T-helper 9 cell (primary cell): ENCODE measurements around the gene TCHH.
"Not testable (repeated sequence)": the region's sequence is repeated elsewhere in the genome, so short reads cannot be mapped to it uniquely, and the experiment has no call there.

Experiments used
- DNase-seq: peaks from one replicate; pipeline ENCODE4 v3.0.0-alpha.2; 2020

Gene TCHH

DNA sequence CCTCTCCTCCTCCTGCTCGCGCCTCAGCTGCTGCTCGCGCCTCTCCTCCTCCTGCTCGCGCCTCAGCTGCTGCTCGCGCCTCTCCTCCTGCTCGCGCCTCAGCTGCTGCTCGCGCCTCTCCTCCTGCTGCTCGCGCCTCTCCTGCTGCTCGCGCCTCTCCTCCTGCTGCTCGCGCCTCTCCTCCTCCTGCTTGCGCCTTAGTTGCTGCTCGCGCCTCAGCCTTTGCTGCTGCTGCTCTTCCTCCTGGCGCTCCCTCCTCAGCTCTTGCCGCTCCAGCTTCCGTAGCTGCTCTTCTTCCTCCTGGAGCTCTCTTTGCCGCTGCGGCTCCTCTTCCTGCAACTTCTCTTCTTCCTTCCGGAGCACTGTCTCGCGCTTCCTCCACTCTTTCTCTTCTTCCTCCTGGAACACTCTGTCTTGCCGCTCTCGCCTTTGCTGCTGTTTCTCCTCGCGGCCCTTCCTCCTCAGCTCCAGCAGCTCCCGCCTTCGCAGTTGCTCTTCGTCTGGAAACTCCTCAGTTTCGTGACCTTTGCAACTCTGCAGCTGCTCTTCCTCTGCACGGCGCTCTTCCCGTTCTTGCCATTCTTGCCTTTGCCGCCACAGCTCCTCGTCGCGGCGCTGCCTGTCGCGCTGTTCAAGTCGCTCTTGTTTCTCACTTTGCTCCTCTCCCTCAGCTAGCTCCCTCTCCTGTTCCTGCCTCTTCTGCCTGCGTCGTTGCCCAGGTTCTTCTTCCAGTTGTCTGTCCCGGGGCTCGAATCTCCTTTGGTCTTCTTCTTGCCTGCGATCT is 3.0 kb downstream of the TCHH start:
- no peak for DNase-seq

DNA sequence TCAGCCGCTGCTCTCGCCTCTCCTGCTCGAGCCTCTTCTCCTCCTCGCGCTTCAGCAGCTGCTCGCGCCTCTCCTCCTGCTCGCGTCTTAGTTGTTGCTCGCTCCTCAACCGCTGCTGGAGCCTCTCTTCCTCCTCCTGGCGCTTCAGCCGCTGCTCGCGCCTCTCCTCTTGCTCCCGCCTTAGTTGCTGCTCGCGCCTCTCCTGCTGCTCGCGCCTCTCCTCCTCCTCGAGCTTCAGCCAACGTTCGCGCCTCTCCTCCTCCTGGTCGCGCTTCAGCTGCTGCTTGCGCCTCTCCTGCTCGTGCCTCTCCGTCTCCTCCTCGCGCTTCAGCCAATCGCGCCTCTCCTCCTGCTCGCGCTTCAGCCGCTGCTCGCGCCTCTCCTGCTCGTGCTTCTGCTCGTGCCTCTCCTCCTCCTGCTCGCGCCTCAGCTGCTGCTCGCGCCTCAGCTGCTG is 3.7 kb downstream of the TCHH start:
- DNase-seq: no peak

DNA sequence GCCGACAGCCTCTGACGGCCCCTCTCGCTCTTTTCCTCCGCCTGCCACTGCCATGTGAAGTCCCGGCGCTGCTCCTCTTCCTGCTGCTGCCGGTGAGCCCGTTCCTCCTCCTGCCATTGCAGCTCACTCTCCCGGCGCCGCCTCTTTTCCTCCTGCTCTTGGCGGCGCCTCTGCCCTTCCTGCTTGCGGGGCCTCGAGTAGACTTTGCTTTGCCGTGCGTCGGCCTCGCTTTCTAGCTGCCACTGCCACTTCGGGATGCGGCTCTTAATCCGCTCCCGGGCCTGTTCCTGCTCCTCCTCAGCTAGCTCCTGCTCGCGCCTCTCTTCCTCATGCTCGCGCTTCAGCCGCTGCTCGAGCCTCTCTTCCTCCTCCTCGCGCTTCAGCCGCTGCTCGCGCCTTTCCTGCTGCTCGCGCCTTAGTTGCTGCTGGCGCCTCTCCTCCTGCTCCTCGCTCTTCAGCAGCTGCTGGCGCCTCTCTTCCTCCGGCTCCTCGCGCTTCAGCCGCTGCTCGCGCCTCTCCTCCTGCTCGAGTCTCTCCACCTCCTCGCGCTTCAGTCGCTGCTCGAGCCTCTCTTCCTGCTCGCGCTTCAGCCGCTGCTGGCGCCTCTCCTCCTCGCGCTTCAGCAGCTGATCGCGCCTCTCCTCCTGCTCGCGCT is 4.3 kb downstream of the TCHH start:
- DNase-seq: peak; percentile 4

DNA sequence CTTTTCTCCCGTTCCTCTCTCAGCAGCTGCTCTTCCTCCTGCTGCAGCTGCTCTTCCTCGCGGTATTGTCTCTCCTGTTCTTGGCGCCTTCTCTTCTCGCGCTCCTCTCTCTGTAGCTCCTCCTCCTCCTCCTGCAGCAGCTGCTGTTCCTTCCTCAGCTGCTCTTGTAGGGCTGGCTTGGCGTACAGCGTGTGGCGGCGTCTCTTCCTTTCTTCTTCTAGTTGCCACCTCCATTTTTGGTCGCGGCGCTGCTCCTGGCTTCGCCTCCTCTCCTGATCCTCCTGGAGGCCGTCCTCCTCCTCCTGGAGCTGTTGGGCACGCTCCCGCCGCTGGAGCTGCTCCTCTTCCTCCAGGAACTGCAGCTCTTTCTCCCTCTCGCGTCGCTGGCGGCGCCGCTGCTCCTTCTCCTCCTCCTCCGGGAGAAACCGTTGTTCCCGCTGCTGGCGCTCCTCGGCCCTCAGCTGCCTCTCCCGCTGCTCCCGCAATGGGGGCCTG is 4.8 kb downstream of the TCHH start:
- DNase-seq: no peak

DNA sequence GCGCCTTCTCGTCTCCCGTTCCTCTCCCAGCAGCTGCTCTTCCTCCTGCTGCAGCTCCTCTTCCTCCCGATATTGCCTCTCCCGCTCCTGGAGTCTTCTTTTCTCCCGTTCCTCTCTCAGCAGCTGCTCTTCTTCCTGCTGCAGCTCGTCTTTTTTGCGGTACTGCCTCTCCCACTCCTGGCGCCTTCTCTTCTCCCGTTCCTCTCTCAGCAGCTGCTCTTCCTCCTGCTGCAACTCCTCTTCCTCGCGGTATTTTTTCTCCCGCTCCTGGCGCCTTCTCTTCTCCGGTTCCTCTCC is 5.3 kb downstream of the TCHH start:
- no peak for DNase-seq

DNA sequence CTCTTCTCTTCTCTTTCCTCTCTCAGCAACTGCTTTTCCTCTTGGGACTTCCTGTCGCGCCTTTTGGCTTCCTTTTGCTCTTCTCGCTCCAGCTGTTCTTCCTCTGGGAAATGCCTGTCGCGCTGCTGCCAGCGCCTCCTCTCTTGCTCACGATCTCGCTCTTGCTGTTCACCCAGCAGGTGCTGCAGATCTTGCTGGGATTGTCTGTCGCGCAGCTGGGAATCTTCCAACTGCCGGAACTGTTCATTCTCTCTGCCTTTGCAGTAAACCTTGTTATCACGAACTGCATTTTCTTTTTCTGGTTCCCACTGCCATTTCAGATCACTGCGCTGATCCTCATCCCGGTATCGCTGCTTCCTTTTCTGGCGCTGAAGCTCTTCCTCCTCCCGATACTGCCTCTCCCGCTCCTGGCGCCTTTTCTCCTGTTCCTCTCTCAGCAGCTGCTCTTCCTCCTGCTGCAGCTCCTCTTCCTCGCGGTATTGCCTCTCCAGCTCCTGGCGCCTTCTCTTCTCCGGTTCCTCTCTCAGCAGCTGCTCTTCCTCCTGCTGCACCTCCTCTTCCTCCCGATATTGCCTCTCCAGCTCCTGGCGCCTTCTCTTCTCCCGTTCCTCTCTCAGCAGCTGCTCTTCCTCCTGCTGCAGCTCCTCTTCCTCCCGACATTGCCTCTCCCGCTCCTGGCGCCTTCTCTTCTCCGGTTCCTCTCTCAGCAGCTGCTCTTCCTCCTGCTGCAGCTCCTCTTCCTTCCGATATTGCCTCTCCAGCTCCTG is 5.8 kb downstream of the TCHH start:
- no peak for DNase-seq

DNA sequence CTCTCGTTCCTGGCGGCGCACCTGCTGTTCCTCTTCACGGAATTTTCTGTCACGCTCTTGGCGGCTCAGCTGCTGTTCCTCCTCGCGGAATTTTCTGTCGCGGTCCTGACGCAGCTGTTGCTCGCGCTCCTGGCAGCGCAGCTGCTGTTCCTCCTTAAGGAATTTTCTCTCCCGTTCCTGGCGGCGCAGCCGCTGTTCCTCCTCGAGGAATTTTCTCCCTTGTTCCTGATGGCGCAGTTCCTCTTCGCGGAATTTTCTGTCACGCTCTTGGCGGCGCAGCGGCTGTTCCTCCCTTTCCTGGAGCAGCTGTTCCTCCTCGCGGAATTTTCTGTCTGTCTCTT is 6.4 kb downstream of the TCHH start:
- DNase-seq: no peak

DNA sequence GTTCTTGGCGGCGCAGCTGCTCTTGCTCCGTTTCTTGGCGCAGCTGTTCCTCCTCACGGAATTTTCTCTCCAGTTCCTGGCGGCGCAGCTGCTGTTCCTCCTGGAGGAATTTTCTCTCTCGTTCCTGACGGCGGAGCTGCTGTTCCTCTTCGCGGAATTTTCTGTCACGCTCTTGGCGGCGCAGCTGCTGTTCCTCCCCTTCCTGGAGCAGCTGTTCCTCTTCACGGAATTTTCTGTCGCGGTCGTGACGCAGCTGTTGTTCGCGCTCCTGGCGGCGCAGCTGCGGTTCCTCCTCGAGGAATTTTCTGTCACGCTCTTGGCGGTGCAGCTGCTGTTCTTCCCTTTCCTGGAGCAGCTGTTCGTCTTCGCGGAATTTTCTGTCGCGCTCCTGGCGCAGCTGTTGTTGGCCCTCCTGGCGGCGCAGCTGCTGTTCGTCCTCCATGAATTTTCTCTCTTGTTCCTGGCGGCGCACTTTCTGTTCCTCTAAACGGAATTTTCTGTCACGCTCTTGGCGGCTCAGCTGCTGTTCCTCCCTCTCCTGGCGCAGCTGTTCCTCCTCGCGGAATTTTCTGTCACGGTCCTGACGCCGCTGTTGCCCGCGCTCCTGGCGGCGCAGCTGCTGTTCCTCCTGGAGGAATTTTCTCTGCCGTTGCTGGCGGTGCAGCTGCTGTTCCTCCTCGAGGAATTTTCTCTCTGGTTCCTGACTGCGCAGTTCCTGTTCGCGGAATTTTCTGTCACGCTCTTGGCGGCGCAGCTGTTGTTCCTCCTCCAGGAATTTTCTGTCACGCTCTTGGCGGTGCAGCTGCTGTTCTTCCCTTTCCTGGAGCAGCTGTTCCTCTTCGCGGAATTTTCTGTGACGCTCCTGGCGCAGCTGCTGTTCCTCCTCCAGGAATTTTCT is 7.0 kb downstream of the TCHH start:
- no peak for DNase-seq

DNA sequence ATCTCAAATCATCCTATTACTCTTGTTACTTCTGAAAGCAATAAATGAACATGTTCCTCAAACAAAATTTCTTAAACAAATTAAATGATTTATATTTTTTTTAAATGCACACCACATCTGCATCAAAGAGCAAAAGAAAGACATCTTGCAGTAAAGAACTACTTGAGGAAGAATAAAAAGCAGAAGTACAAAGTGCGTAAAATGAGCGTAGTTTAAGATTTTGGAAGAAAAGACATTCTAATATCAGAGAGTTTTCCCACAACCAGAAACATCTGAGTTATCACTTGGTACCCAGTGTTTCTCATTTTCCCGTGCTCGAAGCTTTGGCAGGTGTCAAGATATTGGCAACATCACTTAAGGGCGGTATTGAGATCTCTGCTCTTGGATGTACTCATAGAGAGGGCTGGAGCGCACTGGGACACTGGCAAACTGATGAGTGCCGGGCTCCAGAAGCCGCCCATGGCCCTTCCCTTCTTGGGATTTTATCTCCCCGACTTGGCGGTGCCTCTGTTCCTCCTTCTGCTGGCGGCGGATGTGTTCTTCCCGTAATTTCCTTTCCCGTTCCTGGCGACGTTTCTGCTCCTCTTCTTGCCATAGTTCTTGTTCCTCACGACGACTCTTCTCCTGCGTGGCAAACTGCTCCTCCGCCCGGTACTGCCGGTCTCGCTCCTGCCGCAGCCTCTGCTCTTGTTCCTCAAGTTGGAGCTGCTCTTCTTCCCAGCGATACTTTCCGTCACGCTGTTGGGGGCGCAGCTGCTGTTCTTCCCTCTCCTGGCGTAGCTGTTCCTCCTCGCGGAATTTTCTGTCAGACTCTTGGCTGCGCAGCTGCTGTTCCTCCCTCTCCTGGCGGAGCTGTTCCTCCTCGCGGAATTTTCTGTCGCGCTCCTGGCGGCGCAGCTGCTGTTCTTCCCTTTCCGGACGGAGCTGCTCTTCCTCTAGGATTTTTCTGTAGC is 7.9 kb downstream of the TCHH start:
- DNase-seq: no peak

DNA sequence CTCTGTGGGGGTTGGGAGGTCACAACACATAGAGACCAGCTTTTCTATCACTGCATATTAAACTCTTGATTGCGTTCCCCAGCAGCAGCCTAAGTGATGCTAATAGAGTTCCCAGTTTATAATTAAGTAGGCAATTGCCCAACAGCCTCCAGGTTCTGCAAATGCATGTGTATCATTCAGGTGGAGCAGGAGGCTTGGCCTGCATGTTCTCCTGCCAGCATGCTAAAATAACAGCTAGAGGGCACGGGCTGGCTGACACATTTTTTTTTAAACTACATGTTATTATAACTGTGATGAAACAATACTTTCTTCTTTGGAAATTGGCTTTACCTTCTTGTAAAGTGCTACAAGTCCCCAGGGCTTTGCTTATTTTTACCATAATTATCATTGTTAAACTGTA is 10.4 kb downstream of the TCHH start:
- DNase-seq: no peak

DNA sequence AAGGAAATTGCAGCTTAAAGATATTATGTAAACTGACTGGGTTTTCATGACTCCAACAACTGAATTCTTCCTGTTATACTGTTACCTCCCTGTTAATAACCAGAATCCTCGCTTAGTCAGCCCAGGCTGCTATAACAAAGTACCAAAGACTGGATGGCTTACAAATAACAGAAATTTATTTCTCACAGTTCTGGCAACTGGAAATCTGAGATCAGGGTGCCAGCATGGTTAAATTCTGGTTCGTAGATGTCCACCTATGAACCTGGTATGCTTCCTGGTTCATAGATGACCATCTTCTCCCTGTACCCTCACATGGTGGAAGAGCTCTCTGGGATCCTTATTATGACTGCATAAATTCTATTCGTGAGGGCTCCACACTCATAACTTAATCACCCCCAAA is 18.3 kb downstream of the TCHH start:
- no peak for DNase-seq

DNA sequence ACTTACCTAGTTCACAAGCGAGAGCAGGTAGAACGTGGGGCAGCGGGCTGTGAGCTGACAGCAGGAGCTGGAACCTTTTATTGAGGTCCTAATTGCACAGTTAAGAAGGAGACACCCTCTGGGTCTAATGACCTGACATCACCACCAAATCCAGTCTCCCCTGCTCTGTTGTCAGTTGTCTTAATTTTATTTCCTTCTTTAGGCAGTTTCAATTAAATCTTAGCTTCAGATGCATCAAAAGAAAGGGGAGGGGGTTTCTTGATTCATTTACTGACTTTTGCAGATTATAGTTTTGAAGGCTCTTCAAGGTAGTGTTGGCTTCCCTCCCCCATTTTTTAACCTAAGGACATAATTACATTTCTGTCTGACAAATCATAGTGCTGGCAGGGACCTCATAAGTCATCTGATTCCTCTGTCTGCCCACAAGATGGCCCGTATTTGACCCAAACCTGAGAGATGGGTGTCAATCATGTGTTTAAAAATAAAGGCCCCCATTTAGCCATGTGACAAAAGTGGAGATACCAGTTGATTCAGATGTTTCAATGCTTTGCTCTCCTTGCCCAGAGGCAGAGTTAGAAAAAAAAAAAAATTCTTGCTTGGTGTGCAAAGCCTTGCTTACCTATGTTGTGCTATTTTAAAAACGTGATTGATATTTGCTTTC is 26.1 kb downstream of the TCHH start, which contains the start of gene TCHHL1:
Gene TCHHL1 (minus strand): TSS at position 51 of the 661 bp plus-strand sequence. CDS start 921 bp downstream, outside the sequence.
- no peak for DNase-seq

DNA sequence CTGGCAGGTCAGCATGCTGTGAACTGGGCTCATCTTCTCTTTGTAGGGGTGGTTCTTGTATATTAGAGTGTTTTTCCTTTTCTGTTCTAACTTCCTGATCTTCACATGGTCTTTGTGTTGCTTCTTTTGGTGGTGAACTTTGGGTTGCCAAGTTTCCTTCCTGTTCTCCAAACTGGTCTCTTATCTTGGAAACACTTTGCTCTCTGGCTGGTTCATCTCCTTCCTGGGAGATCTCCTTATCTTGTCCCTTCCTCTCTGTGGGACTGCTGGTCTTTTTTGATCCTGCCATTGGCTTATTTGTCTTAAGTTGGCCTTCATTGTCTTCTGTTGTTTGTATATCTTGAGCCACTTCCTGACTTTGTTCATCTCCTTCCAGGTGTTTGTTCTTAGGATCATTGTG is 28.5 kb downstream of the TCHH start:
- no peak for DNase-seq

DNA sequence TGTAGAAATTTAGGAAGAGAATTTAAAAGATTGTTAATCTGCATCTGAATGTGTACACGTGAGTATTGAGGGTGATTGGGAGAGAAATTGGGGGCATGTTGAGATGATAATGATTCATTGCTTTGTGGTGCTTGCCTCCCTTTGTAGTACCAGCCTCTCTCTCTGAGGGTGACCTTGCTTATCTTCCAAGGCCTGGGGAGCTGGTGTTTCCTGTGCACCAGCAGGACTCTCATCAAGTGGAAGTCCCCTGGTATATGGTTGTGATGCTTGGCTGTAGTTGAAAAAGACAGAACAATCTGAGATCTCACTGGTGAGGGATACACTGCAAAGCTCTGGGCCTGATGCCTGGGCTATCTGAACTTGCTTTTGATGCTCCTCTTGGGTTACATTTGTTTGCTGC is 30.4 kb downstream of the TCHH start:
- no peak for DNase-seq

DNA sequence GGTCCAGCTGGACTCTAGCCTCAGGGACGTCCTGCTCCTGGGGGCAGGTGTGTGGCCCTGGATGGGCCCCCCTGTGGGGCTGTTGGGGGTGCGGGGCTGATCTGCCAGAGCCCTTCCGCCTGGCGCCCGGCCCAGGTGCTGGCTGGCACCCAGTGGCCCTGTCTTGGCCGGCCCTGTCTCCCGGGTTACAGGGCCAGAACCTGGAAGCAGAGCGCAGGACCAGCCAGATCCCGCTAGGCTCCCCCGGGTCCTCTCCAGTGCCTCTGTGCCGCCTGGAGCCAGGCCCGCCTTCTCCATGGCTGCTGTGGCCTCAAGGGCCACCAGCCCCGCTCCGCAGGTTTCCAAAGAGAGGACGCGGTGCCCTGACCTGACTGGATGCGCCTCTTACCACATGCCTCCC is 34.2 kb downstream of the TCHH start:
- DNase-seq: not testable (repeated sequence)

DNA sequence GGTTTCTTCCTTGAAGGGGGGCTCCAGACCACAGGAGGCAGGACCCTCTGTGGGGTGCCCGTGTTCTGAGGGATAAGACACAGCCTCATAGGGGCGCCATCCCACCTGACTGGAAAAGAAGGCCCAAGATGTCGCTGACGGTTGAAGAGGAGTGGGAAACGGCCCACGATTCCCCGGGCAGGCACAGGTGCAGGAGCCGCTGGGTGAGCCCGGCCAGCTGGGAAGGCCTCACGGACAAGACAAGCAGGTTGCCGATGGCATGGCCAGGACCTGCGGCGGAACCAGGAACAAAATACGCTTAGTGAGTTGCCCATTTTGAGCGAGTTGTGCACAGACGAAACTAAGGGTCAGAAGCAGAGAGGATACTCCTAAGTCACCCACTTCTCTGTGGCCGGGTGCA is 34.8 kb downstream of the TCHH start:
- DNase-seq: not testable (repeated sequence)

DNA sequence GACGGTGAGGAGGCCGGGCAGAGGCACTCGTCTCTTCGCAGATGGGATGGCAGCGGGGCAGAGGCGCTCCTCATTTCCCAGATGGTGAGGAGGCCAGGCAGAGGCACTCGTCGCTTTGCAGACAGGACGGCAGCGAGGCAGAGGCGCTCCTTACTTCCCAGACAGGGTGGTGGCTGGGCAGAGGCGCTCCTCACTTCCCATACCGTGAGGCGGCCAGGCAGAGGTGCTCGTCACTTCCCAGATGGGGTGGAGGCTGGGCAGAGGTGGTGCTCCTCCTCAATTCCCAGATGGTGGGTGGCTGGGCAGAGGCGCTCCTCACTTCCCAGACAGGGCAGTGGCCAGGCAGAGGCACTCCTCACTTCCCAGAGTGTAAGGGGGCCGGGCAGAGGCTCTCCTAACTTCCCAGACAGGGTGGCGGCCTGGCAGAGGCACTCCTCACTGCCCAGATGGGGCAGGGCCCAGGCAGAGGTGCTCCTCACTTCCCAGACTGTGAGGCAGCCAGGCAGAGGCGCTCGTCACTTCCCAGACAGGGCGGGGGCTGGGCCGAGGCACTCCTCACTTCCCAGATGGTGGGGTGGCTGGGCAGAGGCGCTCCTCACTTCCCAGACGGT is 36.3 kb downstream of the TCHH start:
- DNase-seq: no peak

DNA sequence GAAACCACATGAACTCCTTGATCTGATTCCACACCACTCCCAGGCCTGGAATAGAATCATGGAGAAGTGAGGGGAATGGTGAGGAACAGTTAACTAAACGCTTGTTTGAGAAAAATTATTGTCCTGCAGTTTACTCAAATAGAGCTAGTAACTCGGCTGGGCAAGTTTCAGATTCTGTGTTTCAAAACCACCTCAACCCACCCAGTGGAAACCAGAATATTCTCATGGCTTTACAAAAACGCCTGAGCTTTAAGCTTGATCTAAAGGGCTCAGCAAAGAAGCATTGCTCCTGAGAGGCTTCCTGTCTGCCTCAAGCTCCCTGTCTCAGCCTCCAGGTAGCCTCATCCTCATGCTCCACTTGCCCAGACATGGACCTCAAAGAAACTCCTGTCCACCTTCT is 42.9 kb downstream of the TCHH start:
- DNase-seq: no peak

DNA sequence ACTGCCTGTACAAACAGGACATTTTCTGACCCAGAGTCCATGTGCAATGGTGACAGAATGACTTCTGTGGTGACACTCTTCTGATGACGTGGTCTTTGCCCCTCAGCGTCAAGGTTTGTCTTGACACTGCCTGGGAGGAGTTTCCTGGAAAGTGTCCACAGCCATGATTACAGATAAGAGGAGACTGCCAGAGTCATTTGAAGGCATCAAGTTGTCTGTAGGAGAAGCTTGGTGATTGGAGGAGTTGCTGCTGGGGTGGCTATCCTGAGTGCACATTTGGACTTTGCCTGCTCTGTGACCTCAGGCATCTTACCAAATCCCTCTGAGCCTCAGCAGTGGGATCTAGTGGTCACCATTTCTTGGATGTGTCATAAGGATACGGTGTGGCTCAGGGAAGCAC is 44.1 kb downstream of the TCHH start:
- no peak for DNase-seq

DNA sequence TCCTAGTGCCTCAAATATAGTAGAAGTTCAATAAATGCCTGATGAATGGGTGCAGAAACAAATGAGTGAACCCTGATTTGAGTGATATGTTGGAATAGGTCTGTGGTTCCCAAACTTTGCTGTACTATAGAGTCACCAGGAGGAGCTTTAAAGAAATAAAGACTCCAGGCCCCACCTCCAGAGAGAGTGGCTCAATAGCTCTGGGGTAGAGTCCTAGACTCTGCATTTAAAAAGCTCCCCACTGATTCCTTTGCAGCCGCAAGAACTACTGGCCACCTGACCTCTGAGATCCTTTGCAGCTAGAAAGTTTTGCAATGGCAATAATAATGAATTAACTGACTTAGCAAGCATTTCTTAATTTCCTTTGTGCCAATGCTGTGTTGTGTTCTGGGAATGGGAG is 47.3 kb downstream of the TCHH start:
- no peak for DNase-seq

DNA sequence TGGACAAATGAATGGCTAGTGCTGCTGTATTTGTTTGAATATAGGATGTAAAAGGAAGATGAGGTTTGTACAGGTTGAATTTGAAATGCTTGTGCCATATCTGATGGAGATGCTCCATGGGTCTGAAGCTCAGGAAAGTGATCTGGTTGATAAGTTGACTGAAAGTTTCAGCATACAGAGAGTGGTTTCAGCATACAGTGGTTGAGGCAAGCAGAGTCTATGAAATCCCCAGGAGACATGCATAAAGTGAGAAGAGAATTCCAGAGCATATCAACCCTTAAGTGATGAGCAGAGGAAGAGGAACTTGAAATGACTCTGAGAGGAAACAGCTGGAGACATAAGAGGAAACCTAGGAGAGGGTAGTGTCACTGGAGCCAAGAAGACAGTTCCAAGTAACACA is 48.1 kb downstream of the TCHH start:
- no peak for DNase-seq
